Activated CD8-positive, alpha-beta memory T cell treated with anti-CD3 and anti-CD28 coated beads, Interleukin-2, amount 50 U/mL, for 48 hours (primary cell): ENCODE results near the gene GSX1.
"Not testable (repeated sequence)": the region's sequence is repeated elsewhere in the genome, so short reads cannot be mapped to it uniquely, and the experiment has no call there.

ENCODE experiments used
- DNase-seq: peaks from one replicate; pipeline ENCODE4 v3.0.0-alpha.2; 2020

GSX1 gene

DNA sequence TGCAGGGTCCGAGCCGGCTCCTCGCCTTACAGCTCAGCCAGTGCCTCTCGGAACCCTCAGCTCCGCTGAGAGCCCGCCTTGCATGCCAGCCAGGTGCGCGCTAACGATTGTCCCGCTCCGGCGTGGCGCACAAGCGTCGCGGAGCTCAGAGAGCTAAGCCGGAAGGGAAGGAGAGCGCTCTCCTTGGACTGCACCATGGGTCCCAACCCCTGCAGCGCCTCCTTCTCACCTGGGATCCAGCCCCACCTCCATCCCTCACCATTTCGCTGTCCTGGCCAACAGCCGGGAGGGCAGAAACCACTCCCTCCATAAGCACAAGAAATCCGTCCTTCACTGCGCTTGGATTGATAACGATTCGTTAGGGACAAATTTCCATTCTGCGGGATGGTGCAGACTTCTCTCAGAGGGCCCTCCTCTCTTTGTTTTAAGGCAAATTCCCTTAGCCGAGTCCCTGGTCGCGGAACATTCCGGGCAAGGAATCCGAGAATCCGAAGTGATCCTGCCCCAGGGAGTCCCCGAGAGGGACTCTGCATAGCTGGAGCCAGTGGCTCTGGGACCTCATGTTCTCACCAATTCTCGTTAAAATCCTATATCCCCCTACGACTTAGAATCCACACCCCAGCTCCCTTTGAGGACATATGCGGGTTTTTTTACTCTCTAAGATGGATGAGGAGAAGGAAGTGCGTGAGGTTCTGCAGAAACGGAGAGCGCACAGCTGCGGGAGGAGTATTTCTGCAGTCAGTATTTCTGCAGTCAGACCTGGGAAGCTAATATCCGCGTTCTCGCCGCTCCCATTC lies 2.8 kb downstream of the GSX1 start:
- DNase-seq, result no peak

DNA sequence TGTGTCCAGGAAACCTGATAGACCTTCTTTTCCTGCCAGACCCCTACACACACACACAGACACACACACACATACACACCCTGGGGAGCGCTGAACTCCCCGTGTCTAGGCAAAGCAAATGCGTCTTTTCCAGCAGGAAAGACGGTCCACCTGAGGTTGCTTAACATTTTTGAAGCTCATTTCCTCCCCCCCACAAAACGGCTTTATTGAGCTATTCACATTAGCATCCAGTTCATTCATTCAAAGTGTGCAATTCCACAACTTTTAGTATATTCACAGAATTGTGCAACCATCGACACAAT lies 3.4 kb downstream of the GSX1 start:
- no peak for DNase-seq

DNA sequence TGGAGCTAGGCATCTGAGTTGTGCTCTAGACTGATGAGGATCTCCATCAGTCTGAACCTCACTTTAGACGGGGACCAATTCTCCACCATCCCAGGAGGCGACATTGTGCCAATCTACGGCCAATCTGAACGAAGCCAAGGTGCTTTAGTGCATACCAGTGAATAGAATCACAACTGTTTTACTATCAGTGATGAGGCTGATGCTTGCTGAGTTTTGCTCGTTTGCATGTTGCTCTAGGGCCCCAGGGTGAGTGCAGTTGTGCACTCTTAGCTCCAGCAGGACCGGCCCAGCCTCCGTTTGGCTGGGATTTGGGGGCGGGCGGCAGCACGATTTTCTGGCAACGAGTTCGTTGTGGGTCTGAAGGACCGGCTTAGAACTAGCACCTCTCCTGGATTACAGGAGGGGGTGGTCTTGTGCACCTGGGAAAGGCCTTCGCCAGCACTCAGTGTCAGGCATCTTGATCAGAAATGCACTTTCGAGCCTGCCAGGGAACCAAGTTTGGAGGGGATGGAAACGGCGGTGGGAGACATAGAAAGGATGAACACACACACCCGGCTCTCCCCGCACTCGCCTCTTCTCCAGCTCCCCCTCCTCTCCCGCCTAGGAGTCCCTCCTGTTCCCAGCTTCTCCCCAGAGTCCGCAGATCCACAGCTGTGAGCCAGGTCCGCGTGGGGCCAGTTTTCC lies 4.4 kb downstream of the GSX1 start:
- DNase-seq, result no peak

DNA sequence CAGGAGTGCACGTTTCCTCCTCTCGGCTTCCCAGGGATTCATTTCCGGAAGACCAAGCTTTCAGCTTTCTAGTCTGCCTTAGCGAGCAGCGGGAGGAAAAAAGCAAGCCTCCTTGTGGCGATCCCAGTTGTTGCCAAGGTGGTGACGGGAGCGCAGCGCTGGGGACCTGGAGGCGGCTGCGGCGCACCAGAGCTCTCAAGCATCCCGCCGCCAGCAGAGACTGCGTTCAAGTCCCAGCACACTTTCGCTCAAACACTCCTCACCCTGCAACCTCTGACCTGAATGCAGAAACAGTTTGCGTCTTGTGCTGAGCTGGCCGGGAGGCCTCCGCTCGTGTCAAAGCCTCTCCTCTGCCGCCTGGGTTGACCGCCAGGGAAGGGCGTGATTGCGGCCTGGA lies 4.9 kb downstream of the GSX1 start:
- no peak for DNase-seq

DNA sequence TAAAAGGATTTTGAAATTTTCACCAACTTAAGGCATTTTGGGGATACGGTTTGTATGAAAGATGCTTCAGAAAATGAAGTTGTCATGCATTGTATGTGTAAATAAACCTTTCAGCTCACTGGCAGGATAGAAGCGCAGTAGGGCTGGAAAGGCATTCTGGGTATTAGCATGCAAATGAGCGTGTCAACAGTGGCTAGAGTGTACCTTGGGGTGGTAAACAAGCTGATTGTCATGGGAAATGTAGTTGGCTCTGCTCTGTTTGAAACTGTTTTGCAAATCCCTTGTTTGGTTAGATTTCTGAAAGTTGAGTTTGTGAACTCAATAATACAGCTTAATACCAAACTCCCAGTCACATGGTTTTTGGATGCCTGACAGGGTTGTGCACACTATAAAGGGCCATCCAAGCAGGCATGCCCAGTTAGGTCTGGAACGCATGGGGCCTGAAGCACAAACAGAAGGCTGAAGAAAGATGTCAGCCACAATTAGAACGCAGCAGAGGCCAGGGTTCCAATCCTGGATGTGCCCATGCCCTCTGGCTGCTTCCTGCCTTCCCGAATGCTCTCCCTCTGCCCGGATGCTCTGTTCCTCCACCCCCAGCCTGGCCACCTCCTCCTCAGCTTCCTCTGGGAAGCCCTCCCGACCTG lies 14.6 kb downstream of the GSX1 start:
- no peak for DNase-seq

DNA sequence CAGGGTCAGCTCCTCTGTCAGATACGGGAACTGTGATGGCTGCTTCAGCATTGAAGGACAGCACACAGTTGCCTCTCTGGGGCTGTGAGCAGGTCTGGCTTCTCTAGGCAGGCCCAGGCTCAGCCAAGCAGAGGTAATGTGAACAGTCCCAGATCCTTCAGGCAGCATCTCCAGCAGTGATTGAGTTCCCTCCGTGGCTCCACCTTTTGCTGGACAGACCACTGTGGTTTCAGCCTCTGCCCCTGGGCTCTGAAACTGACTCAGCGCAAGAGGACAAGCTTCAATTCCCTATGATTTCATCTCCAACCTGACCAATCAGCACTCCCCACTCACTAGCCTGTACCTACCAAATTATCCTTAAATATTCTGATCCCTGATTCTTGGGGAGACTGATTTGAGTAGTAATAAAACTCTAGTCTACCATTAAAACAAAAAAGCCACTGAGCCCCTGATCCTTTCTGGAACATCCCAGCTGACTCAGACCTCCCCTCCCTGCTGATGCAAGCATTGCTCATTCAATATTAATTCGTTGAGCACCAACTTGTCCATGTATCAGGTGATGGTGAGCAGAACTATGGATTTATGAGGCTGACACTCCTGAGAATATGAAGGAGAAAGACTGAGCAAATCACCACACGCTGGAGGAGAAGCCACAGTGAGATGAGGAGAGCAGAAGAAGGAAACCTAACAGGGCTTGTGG lies 16.7 kb downstream of the GSX1 start:
- no peak for DNase-seq

DNA sequence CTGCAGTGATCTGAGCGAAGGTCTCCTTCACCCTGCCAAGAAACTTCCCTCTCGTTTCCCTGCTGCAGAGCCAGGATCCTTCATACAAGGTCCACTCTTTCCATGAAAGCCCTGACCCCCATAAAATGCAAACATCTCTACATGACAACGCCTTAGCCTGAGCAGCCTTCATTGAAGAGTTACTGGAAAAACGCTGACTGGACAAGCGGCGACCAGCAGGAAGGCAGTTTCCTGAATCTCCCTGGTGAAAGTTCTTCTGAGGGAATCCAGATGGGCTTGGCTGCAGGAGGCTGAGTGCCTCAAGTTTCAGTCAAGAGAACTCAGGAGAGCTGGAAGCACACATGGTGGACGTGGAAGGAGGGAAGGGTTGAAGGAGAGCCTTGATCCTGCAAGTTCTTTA lies 17.7 kb downstream of the GSX1 start:
- DNase-seq, result no peak

DNA sequence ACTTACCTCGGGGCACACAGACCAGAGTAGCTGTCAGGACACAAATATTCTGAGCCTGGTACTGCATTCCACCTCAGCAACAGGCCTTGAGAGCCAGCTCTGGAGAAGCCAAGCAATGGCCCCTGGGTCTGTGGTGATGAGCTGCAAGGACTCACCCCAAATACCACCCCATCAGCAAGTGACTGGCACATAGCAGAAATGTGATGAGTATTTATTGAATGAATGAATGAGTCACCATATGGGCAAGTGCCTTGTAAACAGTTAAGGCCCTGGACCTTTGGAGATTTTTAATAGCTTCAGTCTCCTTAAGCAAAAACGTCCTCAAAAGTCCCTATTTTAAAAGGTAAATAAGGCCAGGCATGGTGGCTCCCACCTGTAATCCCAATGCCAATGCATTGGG lies 18.2 kb downstream of the GSX1 start:
- DNase-seq, result no peak

DNA sequence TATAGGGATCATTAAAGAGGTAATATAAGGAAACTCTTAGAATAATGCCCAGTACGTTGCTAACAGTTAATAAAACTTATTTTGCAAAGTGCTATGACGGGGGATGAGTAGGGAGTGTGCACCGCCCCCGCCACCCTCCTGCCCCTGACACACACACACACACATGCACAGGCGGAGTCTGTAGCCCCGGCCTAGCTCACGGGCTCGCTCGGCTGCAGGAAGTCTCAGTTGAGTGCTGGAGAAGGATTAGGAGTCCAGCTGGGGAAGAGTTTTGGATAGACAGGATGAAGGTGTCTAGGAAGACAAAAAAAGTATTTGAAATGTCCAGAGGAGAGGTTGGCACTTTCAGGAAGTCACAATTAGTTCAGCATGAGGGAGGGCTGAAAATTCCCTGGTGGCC lies 21.5 kb downstream of the GSX1 start:
- DNase-seq, result no peak

DNA sequence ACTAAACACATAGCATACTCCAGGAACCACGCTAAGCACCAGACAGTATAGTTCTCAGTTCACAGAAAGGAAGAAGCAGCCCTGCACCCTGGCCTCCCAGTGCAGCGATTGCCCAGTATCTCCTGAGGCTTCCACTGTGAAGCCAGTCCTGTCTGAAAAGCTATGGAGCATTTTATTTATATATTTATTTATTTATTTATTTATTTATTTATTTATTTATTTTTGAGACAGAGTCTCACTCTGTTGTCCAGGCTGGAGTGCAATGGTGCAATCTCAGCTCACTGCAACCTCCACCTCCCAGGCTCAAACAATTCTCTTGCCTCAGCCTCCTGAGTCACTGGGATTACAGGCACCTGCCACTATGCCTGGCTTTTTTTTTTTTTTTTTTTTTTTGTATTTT lies 25.5 kb downstream of the GSX1 start:
- not testable (repeated sequence) for DNase-seq

DNA sequence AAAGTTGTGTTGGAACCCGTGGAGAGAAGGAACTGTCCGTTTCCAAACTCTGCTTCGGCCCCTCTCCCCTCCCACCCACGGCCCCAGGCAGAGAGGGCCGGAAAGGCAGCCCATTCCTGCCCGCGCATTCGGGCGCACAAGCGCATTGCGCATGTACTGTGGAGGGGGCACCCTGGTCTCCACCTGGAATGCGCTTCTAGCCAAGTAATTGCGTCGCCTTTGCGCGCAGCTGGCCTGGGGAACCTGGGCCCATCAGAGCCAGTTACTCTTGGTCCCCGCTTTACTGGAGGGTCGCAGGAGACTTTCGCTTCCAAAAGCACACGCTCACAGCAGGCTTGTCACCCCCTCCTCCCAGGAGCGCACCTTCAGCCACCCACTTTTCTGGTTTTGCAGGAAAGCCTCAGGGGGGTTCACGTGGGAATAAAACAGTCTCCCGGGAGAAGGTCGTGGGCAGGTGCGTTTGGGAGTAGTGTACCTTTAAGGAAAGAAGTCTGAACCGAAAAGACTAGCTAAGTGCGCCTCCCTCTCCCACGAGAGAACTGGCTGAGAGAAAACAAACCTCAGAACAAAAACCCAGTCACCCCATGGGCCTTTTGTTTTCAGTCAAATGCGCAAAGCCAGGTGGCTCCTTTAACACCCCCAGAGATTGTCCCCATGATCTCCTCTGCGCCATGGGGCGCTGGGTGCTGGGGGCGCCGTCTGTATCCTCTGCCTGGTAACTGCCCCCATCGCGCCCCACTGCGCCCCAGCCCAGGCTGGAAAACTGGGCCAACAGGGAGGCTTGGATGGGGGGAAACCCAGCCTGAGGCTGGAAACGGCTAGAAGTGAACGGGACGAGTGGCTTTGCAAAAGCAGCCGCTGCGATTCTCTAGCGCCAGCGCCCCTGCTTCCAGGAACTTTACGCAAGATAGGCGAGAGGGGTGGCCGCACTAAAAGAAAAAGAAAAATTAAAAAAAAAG lies 28.5 kb downstream of the GSX1 start:
- DNase-seq, result no peak

DNA sequence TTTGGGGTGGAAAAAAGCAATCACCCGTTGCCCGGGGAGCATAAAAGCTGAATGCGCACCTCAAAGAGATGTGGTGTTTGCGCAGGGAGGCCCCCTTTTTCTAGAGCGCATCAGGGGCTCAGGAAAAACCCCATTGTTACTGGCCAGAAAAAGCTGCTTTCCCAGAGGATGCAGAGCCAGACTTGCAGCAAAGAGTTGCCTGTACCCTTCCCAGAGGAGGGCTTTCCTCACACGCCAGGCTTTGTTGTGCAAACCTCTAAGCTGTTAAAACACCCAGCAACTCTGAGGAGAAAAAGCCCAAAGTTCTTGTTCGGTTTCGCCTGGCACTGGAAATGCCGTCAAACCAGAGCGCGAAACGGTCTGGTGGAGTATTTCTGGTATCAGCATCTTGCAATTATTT lies 29.3 kb downstream of the GSX1 start:
- no peak for DNase-seq

DNA sequence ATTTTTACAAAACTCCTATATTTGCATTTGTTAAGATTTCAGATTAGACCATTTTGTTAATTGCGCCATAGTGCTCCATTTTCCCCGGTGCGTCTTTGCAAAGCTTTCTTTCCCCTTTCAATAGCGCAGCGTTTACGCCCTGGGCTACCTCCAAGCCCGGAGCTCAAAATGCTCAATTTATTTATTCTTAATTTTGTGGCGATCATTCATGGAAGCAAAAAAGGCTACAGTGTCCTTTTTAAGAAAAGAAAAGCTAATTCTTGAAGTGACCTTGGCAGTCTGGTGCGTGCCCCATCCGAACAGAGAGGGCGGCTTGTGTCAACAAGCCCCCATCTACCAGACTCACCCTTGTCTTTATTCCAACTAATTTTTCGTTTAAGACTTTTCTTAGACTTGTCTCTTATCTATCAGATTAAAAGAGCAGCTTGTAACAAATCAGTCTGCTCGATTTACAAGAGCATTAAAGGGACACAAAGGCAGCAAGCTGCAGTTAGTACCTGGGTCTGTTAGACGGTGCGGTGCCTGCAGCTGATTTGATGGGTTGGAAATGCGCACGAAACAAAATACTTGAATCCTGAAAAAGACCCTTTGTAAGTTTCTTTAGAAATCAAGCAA lies 30.1 kb downstream of the GSX1 start:
- no peak for DNase-seq

DNA sequence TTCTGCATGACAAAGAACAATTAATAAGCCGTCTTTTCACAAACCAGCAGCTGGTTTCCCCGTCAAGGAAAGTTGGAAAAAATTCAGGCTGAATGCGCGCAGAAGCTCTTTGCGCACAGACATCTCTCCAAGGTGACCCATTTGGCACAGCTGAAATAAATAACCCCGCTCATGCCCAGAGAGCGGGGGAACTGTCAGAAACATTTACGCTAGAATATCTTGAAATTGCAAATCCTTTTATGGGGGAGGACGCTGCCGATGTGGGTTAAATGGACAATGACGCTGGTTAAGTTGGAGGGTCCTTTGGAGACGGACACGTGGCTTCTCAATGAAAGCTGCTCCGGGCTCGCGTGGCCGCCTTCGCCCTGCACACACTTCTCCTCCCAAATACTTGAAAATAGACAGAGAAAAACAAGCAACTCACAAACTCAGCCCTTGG lies 30.6 kb downstream of the GSX1 start:
- no peak for DNase-seq

DNA sequence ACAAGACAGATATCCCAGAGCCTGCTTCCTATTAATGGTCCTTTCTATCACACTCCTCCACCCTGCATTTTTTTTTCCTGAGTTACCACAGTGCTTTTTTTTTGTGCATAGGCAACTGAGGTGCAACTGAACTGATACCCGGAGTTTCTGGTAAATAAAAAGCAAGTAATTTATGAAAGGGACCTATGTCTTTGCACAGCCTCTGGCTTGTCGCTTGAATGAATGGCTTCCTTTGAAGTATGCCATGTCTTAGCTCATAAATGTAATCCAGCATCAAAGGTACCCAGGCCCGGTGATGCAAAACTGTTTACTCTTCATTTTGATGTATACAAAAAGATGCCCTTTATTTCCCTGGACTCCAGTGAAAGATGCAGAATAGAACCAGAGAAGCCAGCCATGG lies 31.8 kb downstream of the GSX1 start:
- DNase-seq, result no peak

DNA sequence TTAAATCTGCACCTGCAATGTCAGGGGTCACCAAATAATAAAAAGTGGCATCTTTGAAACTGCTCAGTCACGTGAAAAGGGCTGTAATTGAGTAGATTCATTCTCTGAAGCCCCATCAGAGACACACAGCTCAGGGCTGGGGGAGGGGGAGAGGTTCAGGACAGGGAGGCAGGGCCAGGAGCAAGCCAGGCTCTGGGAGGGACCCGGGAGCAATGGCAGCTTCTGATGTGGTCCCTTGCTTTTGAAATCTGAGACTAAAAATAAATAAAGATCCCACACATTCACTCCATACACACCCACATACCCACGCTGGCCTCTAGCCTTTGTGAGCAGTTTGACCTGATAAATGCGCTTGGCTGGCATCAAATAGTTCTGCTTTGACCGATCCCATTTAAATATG lies 32.8 kb downstream of the GSX1 start:
- no peak for DNase-seq

DNA sequence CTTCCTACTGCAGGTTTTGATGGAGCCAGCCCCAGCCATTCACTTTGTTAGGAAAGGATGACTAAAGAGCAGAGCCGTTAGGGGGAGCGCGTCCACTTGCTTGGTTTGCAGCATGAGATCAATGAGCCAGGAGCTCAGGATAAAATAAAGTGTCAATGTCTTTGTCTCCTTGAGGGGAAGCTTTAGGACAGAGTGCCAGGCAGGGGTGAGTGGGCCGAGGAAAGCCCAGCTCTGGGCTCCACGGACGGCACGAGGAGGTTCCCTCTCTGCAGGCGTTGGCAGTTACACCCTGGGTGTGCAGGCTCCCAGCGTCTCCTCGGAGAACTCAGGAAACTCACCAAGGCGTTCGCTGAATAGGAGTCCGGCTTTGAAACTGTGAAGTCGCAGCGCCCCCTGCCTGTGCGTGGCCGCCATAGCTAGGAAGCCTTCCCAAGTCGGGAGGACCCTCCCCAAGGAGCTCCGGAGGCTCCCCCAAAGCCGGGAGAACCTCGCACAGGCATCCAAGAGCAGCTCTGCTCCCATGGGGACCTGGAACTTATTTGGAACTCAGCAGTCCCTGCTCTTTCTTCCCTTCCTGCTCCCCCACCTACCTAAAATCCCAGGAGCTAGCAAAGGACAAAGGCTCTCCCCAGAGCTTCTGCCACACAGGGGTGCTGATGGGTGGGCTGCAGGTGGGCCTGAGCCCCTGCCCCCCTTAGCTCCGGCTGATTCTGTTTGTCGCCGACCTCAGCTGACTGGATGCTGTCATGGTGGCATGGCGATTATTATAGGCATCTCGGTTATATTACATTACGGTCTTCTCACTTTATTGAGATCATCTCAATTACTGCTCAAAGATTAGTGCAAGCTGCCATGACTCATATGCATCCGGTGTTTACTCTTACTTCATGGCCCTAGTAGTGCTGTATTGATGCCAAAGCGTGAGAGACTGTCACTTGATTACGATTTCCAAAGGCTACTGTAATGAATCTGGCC lies 34.4 kb downstream of the GSX1 start:
- peak; percentile 87 for DNase-seq

DNA sequence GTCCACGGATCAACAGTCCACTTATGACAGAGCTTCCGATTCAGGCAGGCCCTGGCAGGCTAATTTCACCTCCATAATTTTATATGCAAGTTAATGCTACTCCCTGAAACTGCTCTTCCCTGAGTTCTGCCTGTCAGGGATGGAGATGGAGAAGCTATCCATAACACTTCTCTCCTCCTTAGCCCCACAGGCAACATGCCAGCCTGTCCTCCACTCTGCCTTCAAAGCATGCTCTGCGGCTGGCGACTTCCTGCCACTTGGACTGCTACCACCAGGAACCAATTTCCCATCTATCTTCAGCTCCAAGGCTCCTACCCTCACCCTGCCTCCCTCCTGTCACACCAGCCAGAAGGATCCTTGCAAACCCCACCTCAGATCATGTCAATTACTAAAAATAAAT lies 35.4 kb downstream of the GSX1 start:
- no peak for DNase-seq

DNA sequence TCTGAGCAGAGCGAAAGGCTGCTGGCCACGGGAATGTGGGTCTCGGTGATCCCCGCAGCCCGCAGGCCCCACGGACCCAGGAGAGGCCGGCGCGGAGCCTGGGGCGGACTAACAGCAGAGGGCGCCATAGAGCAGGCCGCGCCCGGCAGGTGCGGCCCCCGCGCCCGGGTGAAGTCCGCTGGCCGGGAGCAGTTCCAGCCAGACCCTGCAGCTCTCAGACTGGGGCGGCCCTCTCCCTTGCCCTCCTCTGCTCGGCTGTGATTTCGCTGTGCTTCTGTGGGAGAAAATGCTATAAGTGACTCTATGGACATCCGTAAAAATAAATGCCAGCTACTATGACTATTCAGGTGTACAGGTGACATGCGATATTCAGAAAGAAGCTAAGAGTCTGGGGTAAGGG lies 37.7 kb downstream of the GSX1 start:
- DNase-seq, result peak; percentile 92

DNA sequence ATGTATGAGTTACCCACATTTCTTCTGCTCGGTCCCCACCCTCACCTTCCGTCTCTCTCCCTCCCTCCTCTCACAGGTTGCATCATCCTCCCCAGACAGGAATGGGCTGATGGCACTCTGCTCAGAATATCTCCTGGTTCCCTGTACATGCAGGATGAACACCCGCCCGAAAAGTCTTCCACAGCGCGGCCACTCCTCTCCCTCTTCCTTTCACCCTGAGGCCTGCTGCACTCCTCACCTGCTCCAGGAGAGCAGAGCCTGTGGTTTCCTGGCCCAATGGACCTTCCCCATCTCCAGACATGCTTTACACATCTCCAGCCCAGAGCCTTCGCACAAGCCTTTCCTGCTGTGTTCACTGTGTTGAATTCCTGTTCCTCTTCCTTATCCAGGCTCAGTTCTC lies 40.9 kb downstream of the GSX1 start:
- peak; percentile 18 for DNase-seq

DNA sequence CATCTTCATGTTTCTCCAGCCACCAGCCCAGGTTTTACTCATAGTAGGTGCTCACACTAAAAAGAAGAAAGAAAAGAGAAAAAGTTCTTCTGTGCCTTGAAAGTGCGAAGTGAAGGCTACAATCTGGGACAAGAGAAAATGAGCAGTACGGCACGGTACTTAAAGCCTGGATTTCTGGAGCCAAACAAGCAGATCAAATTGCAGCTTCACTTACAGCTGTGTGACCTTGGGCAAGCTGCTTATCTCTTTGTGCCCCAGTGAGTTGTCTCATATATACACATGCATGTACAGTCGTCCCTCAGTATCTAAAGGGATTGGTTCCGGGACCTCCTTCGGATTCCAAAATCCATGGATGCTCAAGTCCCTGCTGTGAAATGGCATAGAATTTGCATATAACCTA lies 41.8 kb downstream of the GSX1 start:
- no peak for DNase-seq
